ENCODE results near the gene PRR5L.

Gene PRR5L

GRCh38 chr11:36426226-36426848 is 130.2 kb downstream of the PRR5L start:
- TF ChIP-seq, protein P1, sequence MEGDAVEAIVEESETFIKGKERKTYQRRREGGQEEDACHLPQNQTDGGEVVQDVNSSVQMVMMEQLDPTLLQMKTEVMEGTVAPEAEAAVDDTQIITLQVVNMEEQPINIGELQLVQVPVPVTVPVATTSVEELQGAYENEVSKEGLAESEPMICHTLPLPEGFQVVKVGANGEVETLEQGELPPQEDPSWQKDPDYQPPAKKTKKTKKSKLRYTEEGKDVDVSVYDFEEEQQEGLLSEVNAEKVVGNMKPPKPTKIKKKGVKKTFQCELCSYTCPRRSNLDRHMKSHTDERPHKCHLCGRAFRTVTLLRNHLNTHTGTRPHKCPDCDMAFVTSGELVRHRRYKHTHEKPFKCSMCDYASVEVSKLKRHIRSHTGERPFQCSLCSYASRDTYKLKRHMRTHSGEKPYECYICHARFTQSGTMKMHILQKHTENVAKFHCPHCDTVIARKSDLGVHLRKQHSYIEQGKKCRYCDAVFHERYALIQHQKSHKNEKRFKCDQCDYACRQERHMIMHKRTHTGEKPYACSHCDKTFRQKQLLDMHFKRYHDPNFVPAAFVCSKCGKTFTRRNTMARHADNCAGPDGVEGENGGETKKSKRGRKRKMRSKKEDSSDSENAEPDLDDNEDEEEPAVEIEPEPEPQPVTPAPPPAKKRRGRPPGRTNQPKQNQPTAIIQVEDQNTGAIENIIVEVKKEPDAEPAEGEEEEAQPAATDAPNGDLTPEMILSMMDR (IDR thresholded peaks at IDR 0.05): no peak
- peaks cover 4% of the 10 kb centered on the region for H3K27me3 Mint-ChIP-seq (ENCODE audit: low read depth, poor library complexity)

DNA sequence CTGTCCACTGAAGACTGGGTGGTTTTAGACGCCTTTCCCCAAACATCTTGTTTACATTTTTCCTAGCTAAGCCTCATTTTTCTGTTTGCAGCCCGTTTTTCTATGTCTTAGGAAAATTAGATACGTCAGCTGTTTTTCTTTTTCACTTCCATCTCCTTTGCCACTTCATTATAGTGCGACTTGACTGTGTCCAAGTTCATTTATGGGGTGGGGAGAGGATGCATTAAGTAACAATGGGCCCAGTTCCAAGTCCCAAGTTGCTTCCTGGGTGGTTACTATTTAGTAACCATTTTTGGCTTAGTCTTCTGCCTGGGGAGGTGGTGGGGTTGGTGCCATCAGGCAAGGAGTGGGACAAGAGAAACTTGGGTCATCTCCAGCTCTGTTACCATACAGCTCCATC is 131.0 kb downstream of the PRR5L start:
- no peak for DNase-seq
- Mint-ChIP-seq H3K27me3 (ENCODE audit: low read depth, poor library complexity) (peaks cover 4% of the 10 kb centered on the region), H3K9me3 (no peaks in the 10 kb centered on the region), H3K4me3 (no peak overlapping the region), H3K27ac (peak overlapping the region; percentile 50), H3K4me1 (peaks cover 15% of the 10 kb centered on the region), H3K36me3 (ENCODE audit: low read depth) (peaks cover 19% of the 10 kb centered on the region)
- TF ChIP-seq, protein P1 (IDR thresholded peaks at IDR 0.05): no peak

More at GRCh38 chr11:36426226-36426848, 130.2 kb downstream of the PRR5L start:
- H3K36me3 Mint-ChIP-seq (ENCODE audit: low read depth): peaks cover 16% of the 10 kb centered on the region
- H3K9me3 Mint-ChIP-seq: no peaks in the 10 kb centered on the region
- no peak for DNase-seq
- H3K4me3 Mint-ChIP-seq: no peak overlapping the region
- peaks cover 18% of the 10 kb centered on the region for H3K4me1 Mint-ChIP-seq
- no peak overlapping the region for H3K27ac Mint-ChIP-seq

DNA sequence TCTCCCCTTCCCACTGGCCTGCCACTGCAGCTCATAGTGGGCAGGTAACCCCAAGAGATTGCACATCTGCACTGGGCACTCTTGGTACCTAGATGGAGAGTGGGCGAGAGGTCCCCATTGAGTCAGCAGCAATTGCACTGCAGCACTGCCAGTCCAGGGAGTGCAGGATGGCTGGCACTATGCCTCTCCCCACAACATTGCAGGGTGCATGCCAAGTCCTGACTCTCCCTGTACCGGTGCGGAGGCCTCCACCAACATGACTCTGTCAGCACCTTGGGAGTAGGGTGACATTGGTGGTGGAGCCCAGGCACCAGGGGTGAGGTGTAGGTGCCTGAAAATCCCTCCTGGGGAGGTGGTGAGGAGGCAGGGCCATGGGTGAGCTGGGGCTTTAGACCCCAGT is 131.8 kb downstream of the PRR5L start:
- H3K27me3 Mint-ChIP-seq (ENCODE audit: low read depth, poor library complexity): peaks cover 4% of the 10 kb centered on the region

DNA sequence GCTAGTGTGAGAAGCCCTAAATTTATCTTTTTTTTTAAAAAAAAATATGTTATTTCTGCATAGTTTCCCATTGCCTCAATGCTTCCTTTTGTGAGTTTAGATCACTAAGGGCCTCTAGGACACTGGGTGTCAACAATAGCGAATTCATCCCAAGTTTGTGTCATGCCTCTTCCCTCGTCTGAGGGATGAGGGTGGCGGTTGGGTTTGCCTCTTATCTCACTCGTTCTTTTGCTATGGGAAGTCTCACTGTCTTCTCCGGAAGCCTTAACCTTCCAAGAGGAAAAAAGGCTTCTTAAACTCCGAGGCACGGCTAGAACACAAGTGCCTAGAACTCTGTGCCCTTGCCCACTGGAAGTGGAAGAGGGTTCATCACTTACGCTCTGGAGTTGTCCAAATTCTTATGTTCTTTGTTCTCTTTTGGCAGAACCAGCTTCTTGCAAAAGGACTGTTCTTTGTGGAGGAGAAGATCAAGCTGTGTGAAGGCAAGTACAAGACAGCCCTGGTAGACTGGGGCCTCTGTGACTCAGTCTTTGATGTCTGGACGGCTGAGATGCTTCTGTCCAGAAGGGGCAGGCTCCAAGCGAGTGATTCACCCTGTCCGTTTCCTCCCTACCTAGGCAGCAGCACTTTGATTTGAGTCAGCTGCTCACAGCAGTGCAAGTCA is 135.5 kb downstream of the PRR5L start:
- DNase-seq: no peak
- Mint-ChIP-seq H3K27me3 (ENCODE audit: low read depth, poor library complexity) (no peaks in the 10 kb centered on the region), H3K4me3 (no peak overlapping the region), H3K4me1 (peaks cover 9% of the 10 kb centered on the region), H3K9me3 (no peaks in the 10 kb centered on the region), H3K27ac (no peak overlapping the region), H3K36me3 (ENCODE audit: low read depth) (peaks cover 27% of the 10 kb centered on the region)
- TF ChIP-seq, protein P1 (IDR thresholded peaks at IDR 0.05): no peak

More for the DNA sequence above, 131.8 kb downstream of the PRR5L start:
- Mint-ChIP-seq H3K36me3 (ENCODE audit: low read depth) (peaks cover 20% of the 10 kb centered on the region), H3K9me3 (no peaks in the 10 kb centered on the region), H3K4me1 (peaks cover 12% of the 10 kb centered on the region), H3K27ac (no peak overlapping the region), H3K4me3 (no peak overlapping the region)
- no peak for DNase-seq
- TF ChIP-seq, protein P1 (IDR thresholded peaks at IDR 0.05): no peak

DNA sequence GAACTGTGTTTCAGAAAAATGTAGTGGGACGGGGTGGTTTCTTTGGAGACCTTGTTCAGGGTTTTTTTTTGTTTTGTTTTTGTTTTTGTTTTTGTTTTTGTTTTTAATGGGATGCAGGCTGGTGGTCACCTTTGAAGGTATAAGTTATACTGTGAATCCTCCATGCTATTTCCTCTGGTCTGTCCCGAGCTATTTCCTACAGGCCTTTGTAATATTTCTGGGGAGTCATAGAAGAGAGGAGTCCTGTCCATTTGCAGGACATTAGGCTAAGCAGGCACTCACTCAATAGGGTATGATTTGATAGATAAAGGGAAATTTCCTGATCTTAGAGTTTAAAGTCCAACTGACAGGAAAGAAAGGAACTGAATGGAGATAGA is 136.0 kb downstream of the PRR5L start:
- peaks cover 31% of the 10 kb centered on the region for H3K36me3 Mint-ChIP-seq (ENCODE audit: low read depth)
- TF ChIP-seq, protein P1 (IDR thresholded peaks at IDR 0.05): no peak

DNA sequence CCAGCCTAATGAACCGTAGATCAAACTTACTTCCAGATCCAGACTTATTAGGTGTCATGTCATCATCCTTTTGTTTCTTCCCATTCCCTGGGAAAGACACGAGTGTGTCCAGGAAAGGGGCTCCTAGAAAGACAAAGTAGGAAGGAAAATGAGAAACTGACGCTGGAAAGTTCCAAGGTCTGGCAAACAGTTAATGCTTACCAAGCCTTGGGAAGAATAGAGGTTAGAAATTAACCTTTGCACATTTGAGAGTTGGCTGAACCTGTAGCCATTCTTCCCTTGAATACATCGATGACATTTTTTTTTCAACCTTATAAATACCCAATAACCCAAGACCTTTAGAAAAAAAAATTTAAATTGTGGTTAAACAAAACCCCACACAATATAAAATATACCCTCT is 136.7 kb downstream of the PRR5L start:
- Mint-ChIP-seq H3K4me3 (no peak overlapping the region), H3K4me1 (peaks cover 9% of the 10 kb centered on the region), H3K27ac (no peak overlapping the region), H3K36me3 (ENCODE audit: low read depth) (peaks cover 38% of the 10 kb centered on the region), H3K9me3 (no peaks in the 10 kb centered on the region), H3K27me3 (ENCODE audit: low read depth, poor library complexity) (no peaks in the 10 kb centered on the region)
- no peak for DNase-seq
- TF ChIP-seq, protein P1 (IDR thresholded peaks at IDR 0.05): no peak

More for the DNA sequence above, 136.0 kb downstream of the PRR5L start:
- no peak for DNase-seq
- H3K9me3 Mint-ChIP-seq: no peaks in the 10 kb centered on the region
- no peak overlapping the region for H3K4me3 Mint-ChIP-seq
- H3K27me3 Mint-ChIP-seq (ENCODE audit: low read depth, poor library complexity): no peaks in the 10 kb centered on the region
- no peak overlapping the region for H3K27ac Mint-ChIP-seq
- peaks cover 9% of the 10 kb centered on the region for H3K4me1 Mint-ChIP-seq
